Thyroid gland (tissue), 4 donors: ENCODE results near the gene FKRP. TPM values are rescaled to one million over a fixed set of nuclear protein-coding genes. Genes with fewer than 3 reads are reported as not detected.
"Not testable (repeated sequence)": the region's sequence is repeated elsewhere in the genome, so short reads cannot be mapped to it uniquely, and the experiment has no call there.

Experiments
- DNase-seq, 2 donors: peaks; one replicate each; pipeline ENCODE4 v3.0.0-alpha.2; 2019
- H3K27ac ChIP-seq, 3 donors: fragments of 200-600 bp; sonication (generic); 1 replicate in 2 of 3; 2 replicates in 1 of 3; pipeline ENCODE4 v1.5.1; 2016 to 2019; ENCODE audit warnings: mild to moderate bottlenecking in 1 of 3, moderate library complexity in 1 of 3
- H3K27me3 ChIP-seq: fragments of 200-600 bp; sonication (generic); one replicate; pipeline ENCODE4 v1.5.1; 2019
- H3K36me3 ChIP-seq, 2 donors: fragments of 200-600 bp; sonication (generic); one replicate each; pipeline ENCODE4 v1.5.1; 2016 to 2019
- H3K4me1 ChIP-seq, 2 donors: fragments of 200-600 bp; sonication (generic); one replicate each; pipeline ENCODE4 v1.5.1; 2017 to 2019
- H3K4me3 ChIP-seq, 3 donors: fragments of 200-600 bp; sonication (generic); replicated peaks in 1 of 3; 1 replicate in 2 of 3; 2 replicates in 1 of 3; pipeline ENCODE4 v1.5.1; 2016; ENCODE audit warnings: mild to moderate bottlenecking in 1 of 3
- H3K9me3 ChIP-seq: fragments of 200-600 bp; sonication (generic); one replicate; pipeline ENCODE4 v1.5.1; 2017
- CTCF ChIP-seq, 6 experiments: fragments of 200-600 bp in 3 of 6; fragments of 450-650 bp in 3 of 6; sonication (generic) in 3 of 6; IDR thresholded peaks; one replicate each; pipeline ENCODE4 v1.5.1; 2016 to 2019; ENCODE audit warnings: antibody characterized with exemption in 6 of 6, mild to moderate bottlenecking in 2 of 6, inconsistent platforms in 1 of 6, moderate library complexity in 1 of 6
- POLR2A ChIP-seq, 2 donors: fragments of 450-650 bp; IDR thresholded peaks; one replicate each; pipeline ENCODE4 v1.6.1; 2017; ENCODE audit warnings: antibody characterized with exemption in 2 of 2, mild to moderate bottlenecking in 2 of 2, moderate library complexity in 1 of 2
- WGBS, 2 donors: methylation state at CpG; one replicate each; pipeline ENCODE4 v1.1.5; 2017; 5-methylcytosine and 5-hydroxymethylcytosine counted together
- intact Hi-C: fragments of 100-400 bp; cut with DNase I; formaldehyde crosslinking; loops from one replicate; pipeline ENCODE4 v1.15.1; 2023
- total RNA-seq, 4 donors: library from RNA; depleted of rRNA; stranded (reverse); fragments of >200 nt; gene quantifications; one replicate each; pipeline ENCODE4 v1.2.3, GENCODE V29; 2016

Gene FKRP
- total RNA-seq, 4 donors from 2014 or later: 20.1 to 40.1 (median 23.1) TPM

- no peak overlapping the region for H3K4me3 ChIP-seq
- TF ChIP-seq CTCF (IDR thresholded peaks at IDR 0.05): no peak
- TF ChIP-seq POLR2A (IDR thresholded peaks at IDR 0.05): no peak
- H3K36me3 ChIP-seq: peaks cover 5 to 6% of the 10 kb centered on the region in 2 donors
- no peaks in the 10 kb centered on the region for H3K9me3 ChIP-seq
- intact Hi-C loops: no loop called here
- H3K27me3 ChIP-seq: no peaks in the 10 kb centered on the region
- no peak for DNase-seq
- no peaks in the 10 kb centered on the region for H3K4me1 ChIP-seq
- H3K27ac ChIP-seq: no peak overlapping the region
- WGBS, 2 donors: 48 to 50% methylated on average over 11 to 12 of the region's 12 CpGs
Measured at GRCh38 chr19:46772170-46773017, 26.5 kb downstream of the FKRP start.

GRCh38 chr19:46773018-46773399, 27.2 kb downstream of the FKRP start:
- Histone ChIP-seq H3K36me3 (peaks cover 5 to 6% of the 10 kb centered on the region in 2 donors), H3K4me3 (no peak overlapping the region), H3K4me1 (no peaks in the 10 kb centered on the region), H3K27ac (no peak overlapping the region), H3K9me3 (no peaks in the 10 kb centered on the region), H3K27me3 (no peaks in the 10 kb centered on the region)
- DNase-seq: no peak
- intact Hi-C loops: no loop called here
- 84 to 88% methylated on average over 7 of the region's 7 CpGs for WGBS, 2 donors
- TF ChIP-seq POLR2A (IDR thresholded peaks at IDR 0.05) (no peak), CTCF (IDR thresholded peaks at IDR 0.05) (no peak)

GRCh38 chr19:46775642-46776258, 29.9 kb downstream of the FKRP start:
- Histone ChIP-seq H3K4me1 (no peaks in the 10 kb centered on the region), H3K36me3 (peaks cover 5 to 6% of the 10 kb centered on the region in 2 donors), H3K9me3 (no peaks in the 10 kb centered on the region), H3K27me3 (no peaks in the 10 kb centered on the region), H3K4me3 (no peak overlapping the region), H3K27ac (no peak overlapping the region)
- TF ChIP-seq CTCF (IDR thresholded peaks at IDR 0.05) (no peak), POLR2A (IDR thresholded peaks at IDR 0.05) (no peak)
- WGBS, 2 donors: 83 to 94% methylated on average over 11 of the region's 11 CpGs
- no peak for DNase-seq
- intact Hi-C loops: no loop called here

- WGBS, 2 donors: 93 to 97% methylated on average over 10 to 19 of the region's 33 CpGs
- TF ChIP-seq POLR2A (IDR thresholded peaks at IDR 0.05): no peak
- no peak for TF ChIP-seq CTCF (IDR thresholded peaks at IDR 0.05)
- Histone ChIP-seq H3K27me3 (no peaks in the 10 kb centered on the region), H3K36me3 (peaks cover 5 to 6% of the 10 kb centered on the region in 2 donors), H3K4me3 (no peak overlapping the region), H3K27ac (no peak overlapping the region), H3K9me3 (no peaks in the 10 kb centered on the region), H3K4me1 (no peaks in the 10 kb centered on the region)
- DNase-seq: no peak
- intact Hi-C loops: no loop called here
Measured at GRCh38 chr19:46776927-46777911, 31.4 kb downstream of the FKRP start.

GRCh38 chr19:46777956-46778645, 32.2 kb downstream of the FKRP start:
- H3K4me1 ChIP-seq, DNase-seq, H3K36me3 ChIP-seq, H3K9me3 ChIP-seq, H3K4me3 ChIP-seq, H3K27me3 ChIP-seq, intact Hi-C loops, H3K27ac ChIP-seq: not testable (repeated sequence)
- WGBS, 2 donors: 84 to 89% methylated on average over 12 of the region's 12 CpGs
